Effector memory CD4-positive, alpha-beta T cell (primary cell): ENCODE results near the gene DIRAS1.
"Not testable (repeated sequence)": the region's sequence is repeated elsewhere in the genome, so short reads cannot be mapped to it uniquely, and the experiment has no call there.

Experiments
- DNase-seq, 3 donors: peaks; one replicate each; pipeline ENCODE4 v3.0.0-alpha.2; 2020
- H3K27ac ChIP-seq: 2 replicates; pipeline ENCODE4 v1.7.0; 2013; ENCODE audit warnings: mild to moderate bottlenecking, low read length, moderate library complexity; ENCODE audit not compliant: insufficient read depth, poor library complexity, severe bottlenecking
- H3K27me3 ChIP-seq: replicated peaks from 2 replicates; pipeline ENCODE4 v1.7.0; 2013; ENCODE audit warnings: mild to moderate bottlenecking, low read length; ENCODE audit not compliant: insufficient read depth, control insufficient read depth, poor library complexity, severe bottlenecking
- H3K36me3 ChIP-seq: 2 replicates; pipeline ENCODE4 v1.7.0; 2013; ENCODE audit warnings: mild to moderate bottlenecking, low read length, moderate library complexity; ENCODE audit not compliant: control insufficient read depth, insufficient read depth
- H3K4me1 ChIP-seq: 2 replicates; pipeline ENCODE4 v1.7.0; 2013; ENCODE audit warnings: low read length, mild to moderate bottlenecking; ENCODE audit not compliant: control insufficient read depth, insufficient read depth, poor library complexity, severe bottlenecking
- H3K4me3 ChIP-seq: 2 replicates; pipeline ENCODE4 v1.7.0; 2013; ENCODE audit warnings: low read length, low read depth, mild to moderate bottlenecking; ENCODE audit not compliant: insufficient read depth, poor library complexity, severe bottlenecking
- H3K9me3 ChIP-seq: 2 replicates; pipeline ENCODE4 v1.7.0; 2013; ENCODE audit warnings: mild to moderate bottlenecking, low read length, moderate library complexity; ENCODE audit not compliant: control insufficient read depth

DIRAS1 gene

GRCh38 chr19:2676823-2677222, 44.3 kb downstream of the DIRAS1 start:
- Histone ChIP-seq H3K4me3 (no peak overlapping the region), H3K27me3 (no peaks in the 10 kb centered on the region), H3K4me1 (no peaks in the 10 kb centered on the region), H3K36me3 (no peaks in the 10 kb centered on the region), H3K9me3 (no peaks in the 10 kb centered on the region), H3K27ac (no peak overlapping the region)
- no peak for DNase-seq

- Histone ChIP-seq H3K27me3 (no peaks in the 10 kb centered on the region), H3K4me3 (no peak overlapping the region), H3K27ac (no peak overlapping the region), H3K9me3 (no peaks in the 10 kb centered on the region), H3K4me1 (no peaks in the 10 kb centered on the region), H3K36me3 (no peaks in the 10 kb centered on the region)
- DNase-seq: no peak
Measured at GRCh38 chr19:2675892-2676291, 45.3 kb downstream of the DIRAS1 start.

GRCh38 chr19:2670217-2670616, 51.0 kb downstream of the DIRAS1 start:
- DNase-seq: no peak
- Histone ChIP-seq H3K4me1 (no peaks in the 10 kb centered on the region), H3K27ac (no peak overlapping the region), H3K27me3 (no peaks in the 10 kb centered on the region), H3K4me3 (no peak overlapping the region), H3K36me3 (no peaks in the 10 kb centered on the region), H3K9me3 (no peaks in the 10 kb centered on the region)

GRCh38 chr19:2668175-2668763, 52.9 kb downstream of the DIRAS1 start:
- H3K4me1 ChIP-seq: no peaks in the 10 kb centered on the region
- H3K36me3 ChIP-seq: no peaks in the 10 kb centered on the region
- H3K27ac ChIP-seq: no peak overlapping the region
- no peaks in the 10 kb centered on the region for H3K27me3 ChIP-seq
- H3K4me3 ChIP-seq: no peak overlapping the region
- no peak for DNase-seq
- H3K9me3 ChIP-seq: no peaks in the 10 kb centered on the region

- not testable (repeated sequence) for DNase-seq, H3K4me1 ChIP-seq, H3K4me3 ChIP-seq, H3K27me3 ChIP-seq, H3K27ac ChIP-seq, H3K9me3 ChIP-seq, H3K36me3 ChIP-seq
Measured at GRCh38 chr19:2667349-2667748, 53.8 kb downstream of the DIRAS1 start.

- no peak overlapping the region for H3K4me3 ChIP-seq
- H3K36me3 ChIP-seq: no peaks in the 10 kb centered on the region
- no peaks in the 10 kb centered on the region for H3K27me3 ChIP-seq
- no peaks in the 10 kb centered on the region for H3K4me1 ChIP-seq
- no peak overlapping the region for H3K27ac ChIP-seq
- DNase-seq: no peak
- no peaks in the 10 kb centered on the region for H3K9me3 ChIP-seq
Measured at GRCh38 chr19:2666344-2666994, 54.7 kb downstream of the DIRAS1 start.

- no peak overlapping the region for H3K4me3 ChIP-seq
- H3K9me3 ChIP-seq: no peaks in the 10 kb centered on the region
- H3K36me3 ChIP-seq: no peaks in the 10 kb centered on the region
- H3K27ac ChIP-seq: no peak overlapping the region
- DNase-seq: no peak
- no peaks in the 10 kb centered on the region for H3K4me1 ChIP-seq
- no peaks in the 10 kb centered on the region for H3K27me3 ChIP-seq
Measured at GRCh38 chr19:2665103-2665502, 56.1 kb downstream of the DIRAS1 start.
